GM10248 (cell line): ENCODE measurements around the gene SLC24A3.
A peak's percentile ranks its signal among the peaks of the same experiment; 100 is the strongest.

ENCODE experiments used
- CTCF ChIA-PET: fragments of 300-600 bp; sonication (Branson Sonifier 250); formaldehyde crosslinking; extraction: SDS; loops from one replicate; lab custom pipeline; 2021; ENCODE audit warnings: antibody characterized with exemption; lab: Yijun Ruan, JAX
- POLR2A ChIA-PET: fragments of 350-650 bp; sonication (Branson Sonifier 250); formaldehyde crosslinking; extraction: SDS; loops from one replicate; lab custom pipeline; 2020; ENCODE audit warnings: antibody characterized with exemption; lab: Yijun Ruan, JAX
- DNase-seq: peaks from one replicate; pipeline ENCODE4 v3.0.0; 2012; ENCODE audit errors: extremely low spot score
- CTCF ChIP-seq: IDR thresholded peaks from 2 replicates; pipeline ENCODE4 v1.5.1; 2012; ENCODE audit warnings: mild to moderate bottlenecking, low read depth; ENCODE audit errors: extremely low read depth, missing control alignments, control extremely low read depth

Gene SLC24A3

DNA sequence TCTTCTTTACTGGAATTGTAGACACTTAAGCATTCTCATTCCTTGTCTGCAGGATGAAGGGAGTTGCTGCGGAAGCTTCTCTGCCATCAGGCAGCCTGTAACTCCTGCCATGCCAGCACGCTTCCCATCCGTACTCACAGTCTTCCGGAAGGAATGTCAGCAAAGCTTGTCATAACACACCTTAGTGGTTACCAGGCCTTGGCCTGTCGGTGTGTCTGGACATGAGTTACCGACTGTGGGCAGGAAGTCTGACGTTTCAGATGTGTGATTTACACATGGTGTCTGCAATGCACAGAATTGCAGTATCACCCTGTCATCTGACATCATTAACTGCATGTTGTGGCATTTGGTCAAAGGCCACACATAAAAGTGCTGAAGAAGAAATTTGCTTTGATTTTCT lies 102.2 kb downstream of the SLC24A3 start:
- no peak for TF ChIP-seq CTCF
- ChIA-PET CTCF (no interaction called here), POLR2A (no interaction called here)
- DNase-seq = no peak

DNA sequence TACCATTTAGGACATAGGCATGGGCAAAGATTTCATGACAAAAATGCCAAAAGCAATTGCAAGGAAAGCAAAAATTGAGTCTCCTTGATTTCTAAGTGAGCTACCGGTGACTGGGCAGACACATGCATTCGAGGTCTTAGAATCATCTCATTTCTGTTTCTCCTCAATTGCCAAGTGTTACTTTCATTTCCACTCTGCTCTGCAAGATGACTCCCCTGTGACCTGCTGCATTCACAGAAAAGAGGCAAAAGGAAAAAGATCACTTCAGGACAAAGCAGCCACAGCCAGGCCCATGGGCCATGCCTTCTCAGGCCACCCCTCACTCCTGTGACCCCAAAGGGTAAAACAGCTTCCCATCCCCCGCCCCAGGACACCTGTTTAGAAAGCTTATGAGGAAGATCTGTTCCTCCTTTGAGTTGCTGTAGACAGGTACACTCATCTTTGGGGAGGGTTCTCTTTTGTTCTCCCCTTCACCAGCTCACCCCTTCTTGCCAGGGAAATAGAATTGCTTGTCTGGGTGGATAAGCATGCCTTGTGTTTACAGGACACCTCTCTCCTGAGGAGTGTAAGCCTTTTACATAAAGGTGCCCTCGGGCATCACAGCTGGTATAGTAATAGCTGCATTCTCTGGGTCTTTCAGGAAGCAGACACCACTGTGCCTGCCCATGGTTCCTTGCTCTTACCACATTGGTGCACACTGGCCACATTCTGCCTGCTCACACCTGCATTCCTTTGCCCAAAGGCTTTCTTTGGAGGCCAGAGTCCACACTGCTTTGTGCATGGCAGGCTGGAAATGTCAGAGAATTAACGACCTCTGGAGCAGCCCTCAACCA lies 105.0 kb downstream of the SLC24A3 start:
- TF ChIP-seq CTCF = no peak
- DNase-seq = peak; percentile 38
- ChIA-PET CTCF (interaction anchor here (0.8 kb wide), 1 partner anchor 10 kb away, joined by 3 read pairs; no protein-coding TSS in a partner anchor), POLR2A (no interaction called here)

DNA sequence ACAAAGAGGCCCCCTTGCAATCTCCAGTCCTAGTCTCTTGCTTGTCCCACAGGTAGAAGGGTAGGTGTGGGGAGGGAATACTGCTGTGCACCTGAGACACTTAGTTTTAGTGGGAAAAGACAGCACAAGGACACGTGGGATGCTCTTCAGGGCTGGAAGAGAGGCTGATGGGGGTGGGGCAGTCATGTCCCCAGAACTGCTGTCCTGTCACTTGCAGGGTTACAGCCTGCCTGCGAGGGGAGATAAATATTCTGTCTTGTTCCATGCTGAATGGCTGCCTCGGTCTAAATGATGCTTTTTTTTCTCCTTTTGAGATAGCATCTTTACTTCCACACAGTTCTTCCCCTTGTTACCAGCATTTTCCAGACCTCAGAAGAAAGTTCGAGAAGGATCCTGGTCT lies 106.2 kb downstream of the SLC24A3 start:
- POLR2A ChIA-PET = no interaction called here
- no peak for DNase-seq
- CTCF ChIA-PET = no interaction called here
- TF ChIP-seq CTCF = no peak

DNA sequence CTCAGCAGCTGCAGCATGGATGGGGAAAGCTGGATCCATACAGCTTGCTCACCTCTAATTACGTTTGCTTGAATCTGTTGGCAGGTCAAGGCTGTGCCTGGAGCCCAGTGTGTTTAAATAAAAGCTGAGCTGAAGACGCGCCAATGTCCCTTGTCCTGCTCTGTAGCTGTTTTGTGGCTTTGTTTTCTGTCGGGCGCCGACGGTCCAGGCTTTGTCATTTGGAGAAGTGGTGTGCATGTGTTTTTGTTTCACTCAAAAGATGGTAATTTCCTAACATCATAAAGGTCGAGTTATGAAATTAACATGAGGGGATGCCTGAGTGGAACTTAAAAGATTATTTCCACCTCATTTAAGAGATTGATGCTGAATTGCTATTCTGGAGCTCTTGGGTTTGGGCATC lies 107.6 kb downstream of the SLC24A3 start:
- no peak for TF ChIP-seq CTCF
- CTCF ChIA-PET = interaction anchor here (0.9 to 1.4 kb wide), 2 partner anchors 10 to 14 kb away, joined by 3 to 8 read pairs; no protein-coding TSS in a partner anchor
- no peak for DNase-seq
- POLR2A ChIA-PET = no interaction called here

DNA sequence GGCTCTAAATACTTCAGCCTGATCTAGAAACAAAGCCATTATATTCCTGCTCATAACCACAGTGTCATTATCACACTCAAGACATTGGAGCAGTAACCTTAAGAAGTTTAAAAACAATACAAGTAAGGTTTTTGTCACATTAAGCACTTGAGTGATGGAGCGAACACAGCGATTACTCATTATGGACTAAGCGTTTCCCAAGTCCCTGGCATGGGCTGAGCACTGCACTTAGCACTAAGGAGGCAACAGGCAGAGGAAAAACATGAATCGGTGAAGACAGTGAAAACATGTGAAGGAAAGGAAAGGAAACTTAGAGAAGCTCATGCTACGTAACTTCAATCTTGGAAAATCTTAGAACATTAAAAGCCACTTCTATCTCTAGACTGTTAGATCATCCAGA lies 108.7 kb downstream of the SLC24A3 start:
- no peak for TF ChIP-seq CTCF
- ChIA-PET POLR2A (no interaction called here), CTCF (no interaction called here)
- no peak for DNase-seq

DNA sequence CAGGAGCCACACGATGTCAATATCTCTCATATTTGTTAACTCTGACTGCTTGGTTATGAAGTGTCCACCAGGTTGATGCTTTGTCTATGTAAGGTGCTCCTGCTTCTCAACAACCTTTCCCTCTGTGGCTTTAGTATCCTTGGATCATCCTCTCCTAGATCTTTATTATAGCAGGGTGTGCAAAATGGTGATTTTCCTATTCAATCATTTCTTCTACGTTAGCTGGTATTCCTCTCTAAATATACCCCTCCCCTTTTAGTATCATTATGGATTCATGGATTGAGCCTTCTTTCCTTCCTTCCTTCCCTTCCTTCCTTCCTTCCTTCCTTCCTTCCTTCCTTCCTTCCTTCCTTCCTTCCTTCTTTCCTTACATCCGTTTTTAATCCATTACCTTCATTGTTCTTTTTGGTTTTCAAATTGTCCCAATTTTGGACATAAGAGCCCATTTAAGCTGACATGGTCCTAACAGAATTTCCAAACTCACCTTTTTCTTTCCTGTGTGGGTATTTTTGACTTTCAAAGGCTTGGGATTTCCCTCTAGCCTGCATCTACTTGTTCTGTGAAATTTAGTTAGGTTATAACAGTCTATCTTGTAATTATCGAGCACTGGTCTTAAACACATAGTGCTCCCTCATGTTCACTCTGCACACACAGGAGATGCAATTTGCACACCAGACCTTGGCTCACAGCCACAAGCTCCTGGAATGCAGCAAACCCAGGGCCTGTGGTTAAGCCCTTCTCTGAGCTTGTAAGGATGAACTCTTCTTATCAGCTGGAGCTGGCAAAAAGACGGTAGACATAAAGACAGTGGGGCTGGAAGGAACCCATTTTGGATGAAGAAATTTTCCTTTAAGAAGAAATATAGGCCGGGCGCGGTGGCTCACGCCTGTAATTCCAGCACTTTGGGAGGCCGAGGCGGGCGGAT lies 109.9 kb downstream of the SLC24A3 start:
- no peak for TF ChIP-seq CTCF
- CTCF ChIA-PET = interaction anchor here (1.2 kb wide), 1 partner anchor 116 kb away, joined by 3 read pairs; no protein-coding TSS in a partner anchor
- POLR2A ChIA-PET = no interaction called here
- no peak for DNase-seq
